Ovary (tissue), 3 donors: ENCODE data around the gene TSPAN4.

Experiments used
- CTCF ChIP-seq, 3 donors: fragments of 450-650 bp in 2 of 3; fragments of 200-600 bp in 1 of 3; IDR thresholded peaks; one replicate each; pipeline versions ENCODE4 v1.5.1 to v1.8.0; 2016 to 2022; ENCODE audit warnings: antibody characterized with exemption in 3 of 3, mild to moderate bottlenecking in 1 of 3
- EP300 ChIP-seq: sonication (generic); formaldehyde crosslinking; IDR thresholded peaks from one replicate; pipeline ENCODE4 v1.6.1; 2017; ENCODE audit warnings: antibody characterized with exemption
- POLR2A ChIP-seq: fragments of 450-650 bp; IDR thresholded peaks from one replicate; pipeline ENCODE4 v1.6.1; 2017; ENCODE audit warnings: antibody characterized with exemption, mild to moderate bottlenecking, moderate library complexity
- donor health status: DM: no; HTN: no; CAD: no.

- TF ChIP-seq CTCF (IDR thresholded peaks at IDR 0.05) (no peak), POLR2A (no peak), EP300 (no peak)
These were observed 47.7 kb upstream of the TSPAN4 start for GRCh38 chr11:794766-795633.
